NCI-H69 (cell line): Measurements from ENCODE around the gene ZNF213.
"Not testable (repeated sequence)": the region's sequence is repeated elsewhere in the genome, so short reads cannot be mapped to it uniquely, and the experiment has no call there.

Source experiments
- DNase-seq: peaks from one replicate; lab custom pipeline; 2025; lab: John Stamatoyannopoulos, UW

The ZNF213 gene

GRCh38 chr16:3148256-3149192, 13.7 kb downstream of the ZNF213 start:
- DNase-seq: no peak

DNA sequence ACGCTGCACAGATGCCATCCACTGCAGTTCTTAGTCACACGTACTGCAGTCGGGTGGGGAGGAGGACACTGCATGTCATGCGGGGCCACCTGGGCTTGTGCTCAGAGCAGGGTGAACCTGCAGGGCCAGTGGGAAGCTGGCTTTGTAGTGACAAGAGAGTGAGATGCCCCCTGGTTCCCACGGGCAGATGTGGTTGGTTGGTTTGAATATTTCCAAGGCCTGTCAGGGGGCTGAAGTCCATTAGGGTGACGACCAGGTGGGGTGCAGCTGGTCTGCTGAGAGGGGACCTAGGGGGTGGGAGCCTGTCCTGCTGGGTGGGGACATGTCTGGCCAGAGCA, 14.3 kb downstream of the ZNF213 start:
- no peak for DNase-seq

DNA sequence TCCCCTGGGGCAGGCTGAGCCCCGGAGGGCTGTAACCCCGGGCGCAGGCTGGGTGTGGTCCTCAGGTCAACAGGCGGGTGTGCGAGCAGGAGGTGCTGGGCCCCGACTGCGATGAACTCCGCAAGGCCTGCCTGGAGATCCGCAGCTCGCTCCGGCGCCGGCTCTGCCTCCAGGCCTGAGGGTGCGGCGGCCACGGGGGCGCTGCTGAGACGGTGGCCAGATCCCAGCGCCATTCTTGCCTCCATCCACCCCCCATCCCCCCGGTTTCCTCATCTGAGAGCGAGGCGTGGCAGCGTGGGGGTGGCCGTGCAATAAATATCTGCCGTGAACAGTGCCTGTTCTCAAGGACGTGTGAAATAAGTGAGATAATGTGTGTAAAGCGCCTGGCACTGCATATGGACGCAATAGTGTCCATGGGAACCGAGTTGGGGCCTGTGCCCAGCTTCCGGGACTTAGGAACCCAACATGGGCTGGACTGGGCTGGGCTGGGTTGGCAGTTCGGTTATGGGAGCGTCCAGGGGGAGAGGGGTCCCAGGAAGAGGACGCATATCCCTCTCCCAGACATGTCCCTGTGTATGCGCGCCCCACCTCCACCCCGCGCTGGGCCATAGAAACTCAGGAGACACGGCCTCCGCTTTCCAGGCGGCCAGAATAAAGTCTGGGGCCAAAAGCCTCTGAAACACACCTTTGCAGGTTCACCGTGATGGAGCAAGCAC, 15.0 kb downstream of the ZNF213 start:
- peak; percentile 81 for DNase-seq

- peak; percentile 99 for DNase-seq
Measured at GRCh38 chr16:3150346-3151218, 15.8 kb downstream of the ZNF213 start.

DNA sequence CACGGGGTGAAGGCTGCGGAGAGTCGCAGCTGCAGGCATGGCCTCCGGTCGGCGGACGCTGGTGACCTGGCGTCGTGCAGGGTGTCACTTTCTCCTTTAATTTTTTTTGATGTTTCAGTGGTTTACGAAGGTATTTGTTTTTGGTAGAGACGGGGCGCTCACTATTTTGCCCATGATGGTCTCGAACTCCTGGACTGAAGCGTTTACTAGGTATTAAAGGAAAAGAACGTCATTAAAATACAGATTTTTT, 17.1 kb downstream of the ZNF213 start:
- peak; percentile 80 for DNase-seq

DNA sequence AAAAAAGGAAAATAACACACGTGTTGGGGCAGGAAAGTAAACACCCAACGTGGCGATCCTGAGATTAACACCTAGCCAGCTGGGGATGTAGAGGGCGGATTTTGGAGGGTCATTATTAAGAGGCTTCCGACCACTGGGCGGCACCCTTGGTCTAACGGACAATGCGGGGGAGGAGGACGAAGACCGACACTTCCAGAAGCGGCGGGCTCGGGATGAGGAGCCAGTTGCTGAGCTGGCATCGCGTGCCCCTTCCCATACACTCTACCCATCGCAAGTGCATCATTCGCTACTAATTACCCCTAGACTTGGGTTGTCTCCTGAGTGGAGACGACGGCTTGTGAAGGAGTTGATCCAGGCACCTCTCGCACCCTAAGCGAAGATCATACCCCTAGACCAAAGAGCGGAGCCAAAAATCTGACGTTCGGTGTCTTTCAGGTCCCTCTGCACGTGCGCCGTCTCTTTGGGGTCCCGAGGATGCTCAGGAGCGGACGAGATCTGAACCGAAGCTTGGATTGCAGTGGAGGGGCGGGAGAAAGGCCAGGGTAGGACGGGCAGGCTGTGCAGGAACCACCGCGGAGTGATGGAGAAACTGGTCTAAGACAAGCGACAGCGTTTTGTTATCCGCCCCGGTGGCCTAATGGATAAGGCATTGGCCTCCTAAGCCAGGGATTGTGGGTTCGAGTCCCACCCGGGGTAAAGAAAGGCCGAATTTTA, 17.6 kb downstream of the ZNF213 start:
- DNase-seq: peak; percentile 96

- no peak for DNase-seq
Measured at GRCh38 chr16:3152991-3153368, 18.2 kb downstream of the ZNF213 start.

- no peak for DNase-seq
Measured at GRCh38 chr16:3155181-3155580, 20.4 kb downstream of the ZNF213 start.

GRCh38 chr16:3155972-3156371, 21.1 kb downstream of the ZNF213 start:
- DNase-seq: no peak

- peak; percentile 97 for DNase-seq
Measured at GRCh38 chr16:3157229-3158025, 22.6 kb downstream of the ZNF213 start.

DNA sequence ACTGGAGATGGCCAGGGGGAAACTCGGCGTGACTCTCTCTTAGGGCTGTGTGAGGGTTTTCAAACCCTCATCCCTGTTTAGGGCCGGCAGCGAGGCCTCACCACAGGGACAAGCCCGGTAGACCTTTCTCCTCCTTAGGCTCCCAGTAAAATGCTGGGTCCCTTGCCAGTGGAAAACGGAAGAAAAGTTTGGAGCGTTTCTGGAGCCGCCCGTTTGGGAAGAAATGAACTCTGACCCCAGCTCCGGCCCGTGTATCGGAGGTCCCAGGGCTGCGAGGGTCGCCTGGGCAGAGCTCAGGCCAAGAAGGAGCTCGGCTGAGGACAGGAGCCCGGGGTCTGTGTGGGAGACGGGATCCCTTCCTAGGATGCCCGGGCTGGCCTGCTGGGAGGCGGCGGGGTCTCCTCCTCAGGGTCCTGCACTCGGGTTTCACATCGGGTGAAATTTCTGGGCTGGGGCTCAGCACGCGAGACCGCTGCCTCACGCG, 23.2 kb downstream of the ZNF213 start:
- DNase-seq: peak; percentile 64

DNA sequence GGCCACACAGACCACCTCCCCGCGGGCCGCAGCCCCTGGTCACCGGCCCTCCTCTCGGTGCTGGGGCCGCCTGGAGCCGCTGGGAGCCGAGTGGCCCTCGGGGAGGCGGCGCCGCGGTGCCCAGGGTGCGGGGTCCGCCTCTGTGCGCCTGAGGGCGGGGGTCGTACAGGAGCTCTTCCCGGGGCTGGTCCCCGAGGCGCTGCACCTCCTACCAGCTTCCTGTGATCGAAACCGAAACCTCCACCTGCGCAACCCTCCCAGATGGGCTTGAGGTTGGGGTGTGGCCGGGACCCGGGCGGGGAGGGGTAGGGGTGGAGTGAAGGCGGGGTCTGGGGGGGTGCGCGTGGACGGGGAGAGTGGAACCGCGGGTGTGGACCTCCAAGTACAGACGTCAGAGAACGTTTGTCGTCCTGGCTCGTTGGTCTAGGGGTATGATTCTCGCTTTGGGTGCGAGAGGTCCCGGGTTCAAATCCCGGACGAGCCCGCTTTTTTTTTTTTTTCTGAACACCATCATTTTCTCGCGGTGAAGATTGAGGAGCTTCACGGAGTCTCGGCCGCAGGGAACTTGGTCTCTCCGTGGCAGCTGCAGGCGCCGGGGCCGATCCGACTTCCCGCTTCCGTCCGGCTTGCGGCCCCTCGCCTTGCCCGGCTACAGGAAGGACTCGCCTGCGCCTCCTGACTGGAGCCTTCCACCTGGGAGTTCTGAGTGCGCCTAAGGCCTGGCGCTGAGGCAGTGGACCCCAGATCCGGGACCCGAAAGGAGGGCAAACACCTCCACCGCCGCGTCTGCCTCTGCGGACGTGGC, 23.9 kb downstream of the ZNF213 start:
- peak; percentile 93 for DNase-seq

GRCh38 chr16:3161235-3162018, 26.6 kb downstream of the ZNF213 start:
- DNase-seq: peak; percentile 85

DNA sequence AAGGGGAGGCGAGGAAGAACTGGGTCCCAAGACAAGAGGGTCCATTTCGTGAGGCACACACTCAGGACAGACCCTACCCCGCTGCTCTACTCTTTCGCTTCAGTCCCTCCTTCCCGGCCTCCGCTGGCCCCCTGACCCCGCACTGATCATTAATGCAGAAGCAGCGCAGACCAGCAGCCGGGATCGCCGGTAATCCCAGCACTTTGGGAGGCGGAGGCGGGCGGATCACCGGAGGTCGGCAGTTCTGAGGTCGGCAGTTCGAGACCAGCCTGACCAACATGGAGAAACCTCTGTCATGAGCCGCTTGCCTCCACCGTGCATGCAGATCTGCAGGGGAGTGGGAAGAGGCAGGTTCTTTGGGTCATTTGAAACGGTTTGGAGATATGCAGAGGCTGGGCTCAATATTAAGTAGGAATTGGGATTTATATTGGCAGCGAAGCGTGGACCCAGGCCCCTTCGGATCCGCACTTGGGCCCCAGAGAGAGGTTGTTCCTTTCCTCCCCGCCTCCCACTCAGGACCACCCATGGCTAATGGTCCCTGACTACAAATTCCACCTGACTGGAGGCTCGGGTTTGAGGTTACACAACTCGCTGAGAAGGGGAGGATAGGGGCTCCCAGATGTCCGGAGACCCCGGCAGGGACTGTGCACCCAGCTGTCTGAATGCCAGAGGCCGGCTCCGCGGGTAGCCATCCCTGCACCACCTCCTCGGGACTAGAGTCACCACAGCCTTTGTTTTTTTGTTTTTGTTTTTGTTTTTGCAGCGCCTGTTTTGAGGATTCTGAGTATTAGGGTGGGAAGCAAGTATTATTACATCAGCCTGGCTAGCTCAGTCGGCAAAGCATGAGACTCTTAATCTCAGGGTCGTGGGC, 29.5 kb downstream of the ZNF213 start:
- DNase-seq: no peak

- no peak for DNase-seq
Measured at GRCh38 chr16:3165111-3165822, 30.4 kb downstream of the ZNF213 start.

DNA sequence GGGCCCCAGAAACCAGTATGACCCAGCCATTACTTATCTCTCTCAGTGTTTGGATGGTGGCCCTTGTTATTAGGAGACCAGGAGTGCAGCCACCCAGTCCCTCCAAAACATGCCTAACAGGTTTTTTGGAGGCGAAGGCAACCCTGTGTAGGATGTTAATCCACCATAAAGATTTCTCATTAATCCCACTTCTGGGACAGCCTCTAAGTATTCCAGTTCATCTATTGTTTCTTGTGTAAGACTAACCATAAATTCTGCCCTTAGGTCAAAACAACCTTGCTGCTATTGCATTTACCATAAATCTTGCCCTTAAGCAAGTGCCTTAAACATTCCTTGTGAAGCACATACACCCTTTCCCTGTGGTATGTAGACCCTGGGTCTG, 31.7 kb downstream of the ZNF213 start:
- DNase-seq: no peak

- not testable (repeated sequence) for DNase-seq
Measured at GRCh38 chr16:3168729-3169128, 33.9 kb downstream of the ZNF213 start.
